Measurements from ENCODE around the gene C10orf95. TPM values are rescaled to one million over a fixed set of nuclear protein-coding genes. Genes with fewer than 3 reads are reported as not detected.

The C10orf95 gene
- total RNA-seq, 2 experiments from 2014 or later, result 0.20 to 0.36 TPM

GRCh38 chr10:102421757-102422512 is 29.4 kb downstream of the C10orf95 start:
- Mint-ChIP-seq H3K4me3 (peak overlapping the region; percentile 87), H3K9me3 (no peaks in the 10 kb centered on the region), H3K4me1 (ENCODE audit: low read depth) (peaks cover 36% of the 10 kb centered on the region), H3K27ac (peak overlapping the region; percentile 50), H3K36me3 (ENCODE audit: low read depth) (peaks cover 8% of the 10 kb centered on the region), H3K27me3 (peaks cover 12% of the 10 kb centered on the region)
- intact Hi-C loops (cut with micrococcal nuclease), result no loop called here
- ChIA-PET POLR2A (interaction anchor here (0.6 to 7.3 kb wide), 12 partner anchors 10 to 306 kb away, joined by 3 to 73 read pairs (median 36); partner anchors contain the start of genes C10orf95, CUEDC2 and NFKB2), CTCF (interaction anchor here (0.9 to 6.2 kb wide), 20 partner anchors 9 to 290 kb away, joined by 3 to 143 read pairs (median 6); partner anchors contain the start of genes C10orf95, CUEDC2, NFKB2 and PITX3)
- DNase-seq, result peak; percentile 51
- TF ChIP-seq CTCF (IDR thresholded peaks at IDR 0.05), result no peak
- no peak for ATAC-seq

GRCh38 chr10:102421507-102421756 is 29.9 kb downstream of the C10orf95 start:
- Mint-ChIP-seq H3K9me3 (no peaks in the 10 kb centered on the region), H3K4me1 (ENCODE audit: low read depth) (peaks cover 31% of the 10 kb centered on the region), H3K36me3 (ENCODE audit: low read depth) (peaks cover 8% of the 10 kb centered on the region), H3K4me3 (peak overlapping the region; percentile 87), H3K27ac (peak overlapping the region; percentile 91), H3K27me3 (peaks cover 13% of the 10 kb centered on the region)
- DNase-seq (no peak), ATAC-seq (no peak)
- ChIA-PET POLR2A (interaction anchor here (1.1 to 7.3 kb wide), 14 partner anchors 10 to 306 kb away, joined by 3 to 73 read pairs (median 22); partner anchors contain the start of genes ARL3, C10orf95, CUEDC2 and NFKB2), CTCF (interaction anchor here (1.0 to 6.2 kb wide), 13 partner anchors 8 to 191 kb away, joined by 3 to 143 read pairs (median 16); partner anchors contain the start of genes C10orf95, CUEDC2, NFKB2 and SUFU)
- TF ChIP-seq CTCF (IDR thresholded peaks at IDR 0.05), result no peak
- intact Hi-C loops (cut with micrococcal nuclease), result no loop called here

- ChIA-PET POLR2A (interaction anchor here (0.9 to 7.3 kb wide), 19 partner anchors 10 to 305 kb away, joined by 3 to 73 read pairs (median 6); partner anchors contain the start of genes ARL3, C10orf95, CUEDC2 and NFKB2), CTCF (interaction anchor here (0.8 to 6.2 kb wide), 12 partner anchors 11 to 190 kb away, joined by 3 to 143 read pairs (median 6); partner anchors contain the start of genes C10orf95, CUEDC2 and NFKB2)
- peak; percentile 98 for DNase-seq
- TF ChIP-seq CTCF (IDR thresholded peaks at IDR 0.05), result no peak
- Mint-ChIP-seq H3K27ac (peak within 1 kb of the TSS; percentile 91), H3K4me3 (peak within 1 kb of the TSS; percentile 87), H3K27me3 (peaks cover 15% of the 10 kb centered on the region), H3K9me3 (no peaks in the 10 kb centered on the region), H3K36me3 (ENCODE audit: low read depth) (peaks cover 8% of the 10 kb centered on the region), H3K4me1 (ENCODE audit: low read depth) (peaks cover 25% of the 10 kb centered on the region)
- peak; percentile 85 for ATAC-seq
- intact Hi-C loops (cut with micrococcal nuclease), result no loop called here
Measured at GRCh38 chr10:102420714-102421506, 30.4 kb downstream of the C10orf95 start, which contains the start of gene FBXL15. FBXL15 (plus strand) TSS chr10:102420836; CDS start chr10:102421130, 294 bp downstream.

- CTCF ChIA-PET, result interaction anchor here (0.8 to 6.2 kb wide), 12 partner anchors 10 to 250 kb away, joined by 3 to 143 read pairs (median 5); partner anchors contain the start of genes C10orf95, CUEDC2 and NFKB2
- Mint-ChIP-seq H3K9me3 (no peaks in the 10 kb centered on the region), H3K4me1 (ENCODE audit: low read depth) (peaks cover 22% of the 10 kb centered on the region), H3K27me3 (peaks cover 18% of the 10 kb centered on the region), H3K4me3 (peak overlapping the region; percentile 87), H3K27ac (peak overlapping the region; percentile 91), H3K36me3 (ENCODE audit: low read depth) (peaks cover 8% of the 10 kb centered on the region)
- TF ChIP-seq CTCF (IDR thresholded peaks at IDR 0.05), result no peak
- ATAC-seq, result no peak
- POLR2A ChIA-PET, result interaction anchor here (0.9 to 7.3 kb wide), 18 partner anchors 10 to 304 kb away, joined by 3 to 73 read pairs (median 6); partner anchors contain the start of genes ARL3, C10orf95, CUEDC2 and NFKB2
- DNase-seq, result peak; percentile 36
- intact Hi-C loops (cut with micrococcal nuclease), result no loop called here
Measured at GRCh38 chr10:102420181-102420713, 31.1 kb downstream of the C10orf95 start.

All from activated CD8-positive, alpha-beta T cell treated with anti-CD3 and anti-CD28 coated beads for 36 hours (primary cell).